Neural progenitor cell (in vitro differentiated cells): ENCODE results near the gene TTC3. TPM values are rescaled to one million over a fixed set of nuclear protein-coding genes. Genes with fewer than 3 reads are reported as not detected.
"Not testable (repeated sequence)": the region's sequence is repeated elsewhere in the genome, so short reads cannot be mapped to it uniquely, and the experiment has no call there.

Source experiments
- DNase-seq: peaks from one replicate; pipeline ENCODE4 v3.0.0-alpha.2; 2016; ENCODE audit warnings: low spot score
- H2AFZ ChIP-seq: fragments of 200-600 bp; sonication (generic); replicated peaks from 2 replicates; pipeline ENCODE4 v1.6.1; 2016; ENCODE audit warnings: antibody characterized with exemption
- H3F3A ChIP-seq: fragments of 200-600 bp; sonication (generic); 2 replicates; pipeline ENCODE4 v1.6.1; 2016; ENCODE audit warnings: antibody characterized with exemption, low read depth
- H3K27ac ChIP-seq: fragments of 200-600 bp; sonication (generic); 2 replicates; pipeline ENCODE4 v1.5.1; 2016; ENCODE audit warnings: mild to moderate bottlenecking
- H3K27me3 ChIP-seq: fragments of 200-600 bp; sonication (generic); 2 replicates; pipeline ENCODE4 v1.6.1; 2016; ENCODE audit warnings: mild to moderate bottlenecking, moderate library complexity
- H3K36me3 ChIP-seq: fragments of 200-600 bp; sonication (generic); 2 replicates; pipeline ENCODE4 v1.5.1; 2016
- H3K4me1 ChIP-seq: fragments of 200-600 bp; sonication (generic); 2 replicates; pipeline ENCODE4 v1.6.1; 2016; ENCODE audit warnings: mixed run types
- H3K4me2 ChIP-seq: fragments of 200-600 bp; sonication (generic); 2 replicates; pipeline ENCODE4 v1.6.1; 2016
- H3K4me3 ChIP-seq: fragments of 200-600 bp; sonication (generic); 2 replicates; pipeline ENCODE4 v1.5.1; 2016
- H3K79me2 ChIP-seq: fragments of 200-600 bp; sonication (generic); 2 replicates; pipeline ENCODE4 v1.6.1; 2016; ENCODE audit warnings: low read depth
- H3K9ac ChIP-seq: fragments of 200-600 bp; sonication (generic); 2 replicates; pipeline ENCODE4 v1.6.1; 2016
- H3K9me3 ChIP-seq: fragments of 200-600 bp; sonication (generic); 2 replicates; pipeline ENCODE4 v1.5.1; 2016; ENCODE audit warnings: low read depth
- H4K20me1 ChIP-seq: fragments of 200-600 bp; sonication (generic); 2 replicates; pipeline ENCODE4 v1.6.1; 2016; ENCODE audit warnings: low read depth
- H3K27ac Mint-ChIP-seq: 3 replicates; pipeline ENCODE4 v1.8.0; 2021; ENCODE audit warnings: mixed read lengths
- H3K27me3 Mint-ChIP-seq: 2 replicates; pipeline ENCODE4 v1.8.0; 2022; ENCODE audit warnings: low read depth, mild to moderate bottlenecking, inconsistent platforms, moderate library complexity, mixed read lengths; ENCODE audit not compliant: insufficient read depth
- H3K36me3 Mint-ChIP-seq: 3 replicates; pipeline ENCODE4 v1.8.0; 2021; ENCODE audit warnings: mixed read lengths
- H3K4me1 Mint-ChIP-seq: 3 replicates; pipeline ENCODE4 v1.8.0; 2021; ENCODE audit warnings: mixed read lengths
- H3K4me3 Mint-ChIP-seq: 3 replicates; pipeline ENCODE4 v1.8.0; 2021; ENCODE audit warnings: mild to moderate bottlenecking, moderate library complexity, mixed read lengths
- H3K9me3 Mint-ChIP-seq: 3 replicates; pipeline ENCODE4 v1.8.0; 2020; ENCODE audit warnings: mixed read lengths
- EZH2 ChIP-seq: fragments of 200-600 bp; sonication (generic); IDR thresholded peaks from 2 replicates; pipeline ENCODE4 v1.6.1; 2017; ENCODE audit warnings: antibody characterized with exemption, mild to moderate bottlenecking, moderate library complexity
- EZH2phosphoT487 ChIP-seq: fragments of 200-600 bp; sonication (generic); IDR thresholded peaks from 2 replicates; pipeline ENCODE4 v1.6.1; 2017; ENCODE audit warnings: antibody characterized with exemption
- total RNA-seq: library from RNA; depleted of rRNA; stranded (reverse); fragments of >200 nt; gene quantifications from 2 replicates; pipeline ENCODE4 v1.2.3, GENCODE V29; 2015; ENCODE audit warnings: low replicate concordance
- TF ChIP-seq, protein P1 (sequence below): fragments of 200-600 bp; sonication (generic); IDR thresholded peaks from 2 replicates; pipeline ENCODE4 v1.5.1; 2017; ENCODE audit warnings: antibody characterized with exemption, mild to moderate bottlenecking

TTC3 gene
- total RNA-seq, 1 donor from 2014 or later, result 135 TPM

DNA sequence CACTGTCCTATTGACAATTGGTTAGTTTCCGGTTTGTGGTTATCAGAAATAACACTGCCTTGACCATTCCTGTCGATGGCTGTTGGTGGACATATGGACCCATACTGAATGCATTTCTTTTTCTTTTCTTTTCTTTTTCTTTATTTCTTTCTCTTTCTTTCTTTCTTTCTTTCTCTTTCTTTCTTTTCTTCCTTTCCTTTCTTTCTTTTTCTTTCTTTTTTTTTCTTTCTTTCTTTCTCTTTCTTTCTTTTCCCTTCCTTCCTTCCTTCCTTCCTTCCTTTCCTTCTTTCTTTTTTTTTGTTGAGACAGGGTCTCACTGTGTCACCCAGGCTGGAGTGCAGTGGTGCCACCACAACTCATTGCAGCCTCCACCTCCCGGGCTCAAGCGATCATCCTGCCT, 42.2 kb upstream of the TTC3 start:
- no peak for DNase-seq
- Mint-ChIP-seq H3K9me3 (no peaks in the 10 kb centered on the region), H3K4me3 (no peak overlapping the region), H3K36me3 (peaks cover 1% of the 10 kb centered on the region), H3K27me3 (peaks cover 4% of the 10 kb centered on the region), H3K27ac (no peak overlapping the region), H3K4me1 (peaks cover 8% of the 10 kb centered on the region)
- no peaks in the 10 kb centered on the region for H4K20me1 ChIP-seq
- no peaks in the 10 kb centered on the region for H3K79me2 ChIP-seq
- no peak overlapping the region for H3K9ac ChIP-seq
- no peaks in the 10 kb centered on the region for H3K36me3 ChIP-seq
- H3K9me3 ChIP-seq, result no peaks in the 10 kb centered on the region
- no peak overlapping the region for H3K27ac ChIP-seq
- no peak overlapping the region for H3K4me3 ChIP-seq
- no peak for TF ChIP-seq EZH2
- TF ChIP-seq, protein P1, sequence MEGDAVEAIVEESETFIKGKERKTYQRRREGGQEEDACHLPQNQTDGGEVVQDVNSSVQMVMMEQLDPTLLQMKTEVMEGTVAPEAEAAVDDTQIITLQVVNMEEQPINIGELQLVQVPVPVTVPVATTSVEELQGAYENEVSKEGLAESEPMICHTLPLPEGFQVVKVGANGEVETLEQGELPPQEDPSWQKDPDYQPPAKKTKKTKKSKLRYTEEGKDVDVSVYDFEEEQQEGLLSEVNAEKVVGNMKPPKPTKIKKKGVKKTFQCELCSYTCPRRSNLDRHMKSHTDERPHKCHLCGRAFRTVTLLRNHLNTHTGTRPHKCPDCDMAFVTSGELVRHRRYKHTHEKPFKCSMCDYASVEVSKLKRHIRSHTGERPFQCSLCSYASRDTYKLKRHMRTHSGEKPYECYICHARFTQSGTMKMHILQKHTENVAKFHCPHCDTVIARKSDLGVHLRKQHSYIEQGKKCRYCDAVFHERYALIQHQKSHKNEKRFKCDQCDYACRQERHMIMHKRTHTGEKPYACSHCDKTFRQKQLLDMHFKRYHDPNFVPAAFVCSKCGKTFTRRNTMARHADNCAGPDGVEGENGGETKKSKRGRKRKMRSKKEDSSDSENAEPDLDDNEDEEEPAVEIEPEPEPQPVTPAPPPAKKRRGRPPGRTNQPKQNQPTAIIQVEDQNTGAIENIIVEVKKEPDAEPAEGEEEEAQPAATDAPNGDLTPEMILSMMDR, result no peak
- no peak for TF ChIP-seq EZH2phosphoT487
- no peaks in the 10 kb centered on the region for H3K27me3 ChIP-seq
- no peak overlapping the region for H3K4me2 ChIP-seq
- no peaks in the 10 kb centered on the region for H3F3A ChIP-seq
- no peak overlapping the region for H2AFZ ChIP-seq
- no peaks in the 10 kb centered on the region for H3K4me1 ChIP-seq

DNA sequence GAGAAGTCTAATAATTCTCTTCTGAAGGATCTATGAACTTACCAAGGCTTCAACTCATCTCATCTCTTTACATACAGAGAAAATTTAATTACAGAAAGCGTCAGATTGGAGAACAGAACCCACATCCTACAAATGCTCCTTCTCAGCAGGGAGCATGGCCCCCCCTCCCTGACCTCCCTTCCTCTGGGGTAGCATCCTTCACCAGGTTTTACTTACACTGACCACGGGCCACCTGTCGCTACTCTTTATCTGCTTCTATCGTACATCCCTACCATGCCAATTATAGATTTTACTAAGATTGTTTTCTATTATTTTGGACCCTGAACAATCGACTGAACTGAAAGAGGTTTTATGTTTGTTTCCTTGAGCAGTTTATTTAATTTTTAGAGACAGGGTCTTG, 40.8 kb upstream of the TTC3 start:
- H2AFZ ChIP-seq, result no peak overlapping the region
- Mint-ChIP-seq H3K4me1 (peaks cover 8% of the 10 kb centered on the region), H3K9me3 (no peaks in the 10 kb centered on the region), H3K27ac (no peak overlapping the region), H3K27me3 (peaks cover 8% of the 10 kb centered on the region), H3K4me3 (no peak overlapping the region), H3K36me3 (peaks cover 1% of the 10 kb centered on the region)
- no peaks in the 10 kb centered on the region for H4K20me1 ChIP-seq
- H3K4me1 ChIP-seq, result no peaks in the 10 kb centered on the region
- H3K79me2 ChIP-seq, result no peaks in the 10 kb centered on the region
- H3K27me3 ChIP-seq, result peaks cover 9% of the 10 kb centered on the region
- no peak overlapping the region for H3K27ac ChIP-seq
- H3K36me3 ChIP-seq, result no peaks in the 10 kb centered on the region
- TF ChIP-seq, protein P1, result no peak
- no peak for TF ChIP-seq EZH2
- DNase-seq, result no peak
- no peak overlapping the region for H3K4me3 ChIP-seq
- no peak overlapping the region for H3K4me2 ChIP-seq
- H3F3A ChIP-seq, result no peaks in the 10 kb centered on the region
- no peak overlapping the region for H3K9ac ChIP-seq
- no peaks in the 10 kb centered on the region for H3K9me3 ChIP-seq

DNA sequence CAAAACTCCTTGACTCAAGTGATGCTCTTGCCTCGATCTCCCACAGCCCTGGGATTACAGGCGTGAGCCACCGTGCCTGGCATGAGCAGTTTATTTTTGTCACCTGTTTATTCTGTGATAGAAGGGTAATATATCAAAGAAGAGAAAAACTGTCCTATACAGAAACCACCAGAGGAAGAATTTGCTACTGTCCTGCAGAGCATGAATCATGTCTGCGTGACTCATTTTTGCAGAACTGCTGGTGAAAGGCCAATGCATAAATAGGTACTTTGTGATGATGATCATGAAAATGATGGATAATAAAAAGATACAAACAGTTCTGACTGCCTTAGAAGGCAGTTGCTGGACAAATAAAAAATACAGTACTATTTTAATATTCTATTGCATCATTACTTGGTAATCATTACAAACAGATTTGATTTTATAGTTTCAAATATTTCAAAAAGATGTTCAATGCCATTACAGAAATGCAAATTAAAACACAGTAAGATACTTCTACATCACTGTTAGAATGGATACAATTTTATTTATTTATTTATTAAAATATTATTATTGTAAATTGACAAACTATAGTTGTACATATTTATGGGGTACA, 40.1 kb upstream of the TTC3 start:
- no peaks in the 10 kb centered on the region for H3K79me2 ChIP-seq
- no peak overlapping the region for H2AFZ ChIP-seq
- H3K4me3 ChIP-seq, result no peak overlapping the region
- no peak overlapping the region for H3K4me3 Mint-ChIP-seq
- H3K27me3 Mint-ChIP-seq, result peaks cover 8% of the 10 kb centered on the region
- H4K20me1 ChIP-seq, result no peaks in the 10 kb centered on the region
- H3K27me3 ChIP-seq, result peaks cover 15% of the 10 kb centered on the region
- no peaks in the 10 kb centered on the region for H3K36me3 ChIP-seq
- no peak overlapping the region for H3K27ac Mint-ChIP-seq
- no peaks in the 10 kb centered on the region for H3K4me1 ChIP-seq
- no peak for DNase-seq
- H3K36me3 Mint-ChIP-seq, result peaks cover 1% of the 10 kb centered on the region
- H3K4me2 ChIP-seq, result no peak overlapping the region
- H3K9ac ChIP-seq, result no peak overlapping the region
- TF ChIP-seq, protein P1, result no peak
- no peak for TF ChIP-seq EZH2phosphoT487
- no peak for TF ChIP-seq EZH2
- no peak overlapping the region for H3K27ac ChIP-seq
- no peaks in the 10 kb centered on the region for H3K9me3 ChIP-seq
- H3K4me1 Mint-ChIP-seq, result peaks cover 8% of the 10 kb centered on the region
- H3K9me3 Mint-ChIP-seq, result no peaks in the 10 kb centered on the region
- no peaks in the 10 kb centered on the region for H3F3A ChIP-seq

DNA sequence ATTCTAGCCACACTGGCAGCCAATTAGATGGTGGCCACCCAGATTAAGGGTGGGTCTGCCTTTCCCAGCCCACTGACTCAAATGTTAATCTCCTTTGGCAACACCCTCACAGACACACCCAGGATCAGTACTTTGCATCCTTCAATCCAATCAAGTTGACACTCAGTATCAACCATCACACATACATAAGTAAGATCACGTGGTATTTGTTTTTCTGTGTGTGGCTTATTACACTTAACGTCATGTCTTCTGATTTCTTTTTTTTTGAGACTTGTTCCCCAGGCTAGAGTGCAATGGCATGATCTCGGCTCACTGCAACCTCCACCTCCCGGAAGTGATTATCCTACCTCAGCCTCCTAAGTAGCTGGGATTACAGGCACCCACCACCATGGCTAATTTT, 38.7 kb upstream of the TTC3 start:
- not testable (repeated sequence) for H3K36me3 Mint-ChIP-seq, H3K4me1 Mint-ChIP-seq, H3K27me3 Mint-ChIP-seq, H2AFZ ChIP-seq, H3K9ac ChIP-seq, H3F3A ChIP-seq, H3K79me2 ChIP-seq, H3K9me3 Mint-ChIP-seq, H3K4me3 ChIP-seq, H3K4me1 ChIP-seq, H4K20me1 ChIP-seq, H3K27ac Mint-ChIP-seq, H3K27ac ChIP-seq, DNase-seq, H3K4me2 ChIP-seq, H3K4me3 Mint-ChIP-seq, H3K9me3 ChIP-seq, H3K36me3 ChIP-seq
- peaks cover 30% of the 10 kb centered on the region for H3K27me3 ChIP-seq
